Measurements from ENCODE around the gene GRM4.
"Not testable (repeated sequence)": the region's sequence is repeated elsewhere in the genome, so short reads cannot be mapped to it uniquely, and the experiment has no call there.

Gene GRM4

GRCh38 chr6:34146021-34146782 is at the start of gene GRM4:
GRM4 (minus strand) TSS chr6:34146087; CDS start chr6:34133496, 12,591 bp downstream.
- peak in 29 of 42 donors; percentile 23 to 72 (median 51) for DNase-seq
- intact Hi-C loops (cut with DNase I): loop anchor here (10.0 kb wide), 1 partner anchor 91 kb away; no protein-coding TSS in a partner anchor

GRCh38 chr6:34194772-34195171 is 48.9 kb upstream of the GRM4 start:
- intact Hi-C loops (cut with DNase I): loop anchor here (10.0 kb wide), 1 partner anchor 220 kb away; no protein-coding TSS in a partner anchor
- no peak for DNase-seq

- intact Hi-C loops (cut with DNase I): loop anchor here (10.0 kb wide), 1 partner anchor 224 kb away; no protein-coding TSS in a partner anchor
- DNase-seq: no peak
These were observed 44.7 kb upstream of the GRM4 start for GRCh38 chr6:34190504-34191122.

- intact Hi-C loops (cut with DNase I): loop anchor here (10.0 kb wide), 1 partner anchor 225 kb away; no protein-coding TSS in a partner anchor
- DNase-seq: peak in 35 of 42 donors; percentile 19 to 81 (median 48)
These were observed 44.1 kb upstream of the GRM4 start for GRCh38 chr6:34189806-34190503.

- peak in 1 of 42 donors; percentile 13 for DNase-seq
- intact Hi-C loops (cut with DNase I): not testable (repeated sequence)
These were observed 38.8 kb upstream of the GRM4 start for GRCh38 chr6:34184726-34185125.

- DNase-seq: peak in 7 of 42 donors; percentile 7 to 47 (median 38)
These were observed 37.1 kb upstream of the GRM4 start for GRCh38 chr6:34182751-34183531.

GRCh38 chr6:34181908-34182307 is 36.0 kb upstream of the GRM4 start:
- DNase-seq: peak in 2 of 42 donors; percentile 29 to 36
- intact Hi-C loops (cut with DNase I): no loop called here

More at GRCh38 chr6:34182751-34183531, 37.1 kb upstream of the GRM4 start:
- intact Hi-C loops (cut with DNase I): no loop called here

GRCh38 chr6:34179106-34179720 is 33.3 kb upstream of the GRM4 start:
- DNase-seq: peak in 2 of 42 donors; percentile 14 to 30
- intact Hi-C loops (cut with DNase I): no loop called here

GRCh38 chr6:34178357-34179105 is 32.6 kb upstream of the GRM4 start:
- intact Hi-C loops (cut with DNase I): no loop called here
- DNase-seq: peak in 3 of 42 donors; percentile 6 to 37 (median 16)

GRCh38 chr6:34177181-34177591 is 31.3 kb upstream of the GRM4 start:
- DNase-seq: peak in 4 of 42 donors; percentile 3 to 27 (median 10)
- intact Hi-C loops (cut with DNase I): no loop called here

GRCh38 chr6:34176261-34177031 is 30.6 kb upstream of the GRM4 start:
- intact Hi-C loops (cut with DNase I): no loop called here
- peak in 4 of 42 donors; percentile 5 to 29 (median 10) for DNase-seq

- intact Hi-C loops (cut with DNase I): no loop called here
- peak in 4 of 42 donors; percentile 12 to 42 (median 28) for DNase-seq
These were observed 29.0 kb upstream of the GRM4 start for GRCh38 chr6:34174846-34175399.

- intact Hi-C loops (cut with DNase I): no loop called here
- peak in 2 of 42 donors; percentile 6 to 15 for DNase-seq
These were observed 27.3 kb upstream of the GRM4 start for GRCh38 chr6:34172961-34173775.

- peak in 3 of 42 donors; percentile 2 to 19 (median 7) for DNase-seq
- intact Hi-C loops (cut with DNase I): no loop called here
These were observed 24.5 kb upstream of the GRM4 start for GRCh38 chr6:34170346-34170745.

GRCh38 chr6:34169897-34170296 is 24.0 kb upstream of the GRM4 start:
- DNase-seq: no peak
- intact Hi-C loops (cut with DNase I): no loop called here

Data from head of caudate nucleus (tissue), 42 donors.